Endothelial cell of umbilical vein (primary cell): ENCODE results near the gene CFAP99. TPM values are rescaled to one million over a fixed set of nuclear protein-coding genes. Genes with fewer than 3 reads are reported as not detected.

Source experiments
- BruUV-seq: library from RNA; stranded (reverse); fragments of 400-500 nt; replicated peaks from 2 replicates; lab custom pipeline; 2021; lab: Mats Ljungman, UMichigan
- CTCF ChIA-PET: fragments of 300-600, 350-600 bp; sonication (Branson Sonifier 250); formaldehyde crosslinking; loops from one replicate; lab custom pipeline; 2021; ENCODE audit warnings: antibody characterized with exemption, inconsistent platforms; lab: Charles Lee
- POLR2A ChIA-PET: fragments of 300-600, 350-600 bp; sonication (Branson Sonifier 250); formaldehyde crosslinking; loops from one replicate; lab custom pipeline; 2021; ENCODE audit warnings: antibody characterized with exemption, inconsistent platforms; lab: Charles Lee
- DNase-seq: peaks from one replicate; pipeline ENCODE4 v3.0.0-alpha.2; 2011; ENCODE audit warnings: low read depth, low spot score
- FAIRE-seq: peaks from 2 replicates; lab custom pipeline; 2011; peaks lifted over from hg19 to GRCh38; lab: Jason Lieb, UNC
- H2AFZ ChIP-seq: 2 replicates; pipeline ENCODE4 v1.6.0; 2012; ENCODE audit warnings: low read depth, low read length, control low read depth, inconsistent platforms
- H3K27ac ChIP-seq: 2 replicates; pipeline ENCODE4 v1.5.1; 2011; ENCODE audit warnings: low read depth, mild to moderate bottlenecking, control low read depth, low read length, moderate library complexity; ENCODE audit not compliant: insufficient read depth
- H3K27me3 ChIP-seq, 2 experiments: 2 replicates each; pipeline versions ENCODE4 v1.6.0 to v1.6.1; 2011; ENCODE audit warnings: low read length in 2 of 2, mixed read lengths in 1 of 2; ENCODE audit not compliant: control insufficient read depth in 2 of 2, insufficient read depth in 2 of 2
- H3K36me3 ChIP-seq, 2 experiments: 2 replicates in 1 of 2; 3 replicates in 1 of 2; pipeline ENCODE4 v1.5.1; 2011; ENCODE audit warnings: low read length in 2 of 2, mild to moderate bottlenecking in 1 of 2, moderate library complexity in 1 of 2; ENCODE audit not compliant: control insufficient read depth in 2 of 2, insufficient read depth in 2 of 2; ENCODE audit errors: extremely low read depth in 1 of 2
- H3K4me1 ChIP-seq: 3 replicates; pipeline ENCODE4 v1.5.1; 2011; ENCODE audit warnings: mild to moderate bottlenecking, low read length; ENCODE audit not compliant: control insufficient read depth, insufficient read depth; ENCODE audit errors: extremely low read depth
- H3K4me2 ChIP-seq: 2 replicates; pipeline ENCODE4 v1.6.1; 2011; ENCODE audit warnings: low read length, control low read depth, mixed read lengths; ENCODE audit not compliant: insufficient read depth
- H3K4me3 ChIP-seq, 3 experiments: fragments of 200-600 bp in 1 of 3; sonication (generic), shearing (Covaris generic) in 1 of 3; replicated peaks in 1 of 3; 2 replicates each; pipeline ENCODE4 v1.5.1; 2011 to 2016; ENCODE audit warnings: control low read depth in 3 of 3, low read length in 3 of 3, mild to moderate bottlenecking in 2 of 3, inconsistent platforms in 1 of 3, low read depth in 1 of 3, moderate library complexity in 1 of 3; ENCODE audit not compliant: insufficient read depth in 1 of 3
- H3K79me2 ChIP-seq: 2 replicates; pipeline ENCODE4 v1.6.0; 2012; ENCODE audit warnings: low read length, inconsistent platforms; ENCODE audit not compliant: control insufficient read depth, insufficient read depth
- H3K9ac ChIP-seq: replicated peaks from 2 replicates; pipeline ENCODE3; 2011; ENCODE audit warnings: low read length, control low read depth; ENCODE audit not compliant: insufficient read depth; ENCODE audit errors: extremely low read depth
- H3K9me1 ChIP-seq: replicated peaks from 3 replicates; pipeline ENCODE4 v1.6.0; 2011; ENCODE audit warnings: mild to moderate bottlenecking, low read length; ENCODE audit not compliant: control insufficient read depth, insufficient read depth; ENCODE audit errors: extremely low read depth
- H3K9me3 ChIP-seq: replicated peaks from 2 replicates; pipeline ENCODE4 v1.5.1; 2012; ENCODE audit warnings: low read length, inconsistent platforms; ENCODE audit not compliant: control insufficient read depth, insufficient read depth
- H4K20me1 ChIP-seq: replicated peaks from 2 replicates; pipeline ENCODE3; 2011; ENCODE audit warnings: mild to moderate bottlenecking, low read length; ENCODE audit not compliant: control insufficient read depth, insufficient read depth; ENCODE audit errors: extremely low read depth
- EZH2 ChIP-seq: IDR thresholded peaks from 2 replicates; pipeline ENCODE4 v1.6.1; 2012; ENCODE audit warnings: borderline replicate concordance, low read depth, mild to moderate bottlenecking, moderate library complexity, low read length, inconsistent platforms; ENCODE audit not compliant: severe bottlenecking
- FOS ChIP-seq: IDR thresholded peaks from 2 replicates; pipeline ENCODE4 v1.6.1; 2011; ENCODE audit warnings: mild to moderate bottlenecking, low read length, moderate library complexity, borderline replicate concordance; ENCODE audit not compliant: insufficient read depth
- GATA2 ChIP-seq: IDR thresholded peaks from 2 replicates; pipeline ENCODE4 v1.7.0; 2011; ENCODE audit warnings: low read depth, mild to moderate bottlenecking, moderate library complexity, mixed read lengths, low read length; ENCODE audit not compliant: insufficient read length, insufficient read depth
- JUN ChIP-seq: IDR thresholded peaks from 2 replicates; pipeline ENCODE4 v1.6.1; 2011; ENCODE audit warnings: borderline replicate concordance, low read depth; ENCODE audit not compliant: insufficient read length, insufficient read depth
- MYC ChIP-seq: IDR thresholded peaks from one replicate; pipeline ENCODE4 v1.6.1; 2011; ENCODE audit warnings: mild to moderate bottlenecking, low read depth, low read length
- POLR2A ChIP-seq: IDR thresholded peaks from 2 replicates; pipeline ENCODE4 v1.6.1; 2012; ENCODE audit warnings: low read depth, mild to moderate bottlenecking, control low read depth, low read length
- POLR2AphosphoS5 ChIP-seq: IDR thresholded peaks from 2 replicates; pipeline ENCODE4 v1.6.1; 2012; ENCODE audit warnings: low read depth, mild to moderate bottlenecking, control low read depth, low read length, moderate library complexity; ENCODE audit not compliant: insufficient read depth
- dilution Hi-C: fragments of 300-500 bp; cut with MboI; formaldehyde crosslinking; loops from one replicate; pipeline ENCODE4 v1.15.0; 2019; ENCODE audit warnings: low sequenced_read_pairs; ENCODE audit not compliant: extremely low pct_ligation_motif_present
- intact Hi-C: fragments of 100-400 bp; cut with micrococcal nuclease; formaldehyde crosslinking; loops from one replicate; pipeline ENCODE4 v1.10.0; 2022
- polyA plus RNA-seq, 4 experiments: library from polyadenylated mRNA; depleted of rRNA in 3 of 4; stranded (reverse) in 3 of 4; unstranded in 1 of 4; fragments of >200 nt; gene quantifications; 2 replicates each; pipeline versions ENCODE4 v1.2.1 to v1.2.3, GENCODE V29; 2011 to 2012; ENCODE audit warnings: missing spikeins in 1 of 4
- total RNA-seq: library from RNA; stranded (reverse); gene quantifications from 2 replicates; pipeline ENCODE4 v1.2.3, GENCODE V29; 2021
- TF ChIP-seq, protein P1 (sequence below): IDR thresholded peaks from 2 replicates; pipeline ENCODE4 v1.6.1; 2011; ENCODE audit not compliant: insufficient read depth, insufficient read length
- TF ChIP-seq, protein P2 (sequence below), 2 donors: IDR thresholded peaks; 1 replicate in 1 of 2; 2 replicates in 1 of 2; pipeline ENCODE4 v1.5.1; 2011; ENCODE audit warnings: low read length in 2 of 2, mild to moderate bottlenecking in 2 of 2, moderate library complexity in 2 of 2, control low read depth in 1 of 2, inconsistent platforms in 1 of 2, low read depth in 1 of 2; ENCODE audit not compliant: insufficient read depth in 1 of 2; ENCODE audit errors: extremely low read depth in 1 of 2

CFAP99 gene
- total and polyA plus RNA-seq, 2 donors (not counting 3 experiments of a cell fraction or from before 2014, with no cell fraction given) = 0.03 TPM; not detected in 1

DNA sequence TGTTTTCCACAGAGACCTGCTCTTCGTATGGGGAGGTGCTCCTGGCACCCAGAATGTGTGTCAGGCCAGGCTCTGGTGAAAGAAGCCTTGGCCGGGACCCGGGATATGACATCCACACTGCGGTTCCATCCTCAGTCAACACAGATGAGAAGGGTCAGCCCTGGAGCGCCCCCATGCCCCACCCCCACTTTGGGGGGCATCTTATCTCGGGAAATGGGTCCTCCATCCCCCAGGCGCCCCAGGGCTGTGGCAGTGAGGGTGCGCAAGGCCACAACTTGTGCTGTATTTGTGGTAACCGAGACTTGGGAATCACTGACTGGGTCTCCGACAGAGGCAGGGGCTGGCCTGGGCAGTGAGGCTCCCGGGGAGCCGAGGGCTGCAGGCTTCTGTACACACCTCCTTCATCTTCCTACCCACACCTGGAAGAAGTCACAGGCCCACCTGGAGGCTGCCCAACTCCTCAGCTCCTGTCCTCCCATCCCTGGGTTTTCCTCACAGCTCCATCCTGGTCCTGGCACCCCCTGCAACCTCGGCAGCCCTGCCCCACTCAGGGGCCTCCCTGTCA, 8.0 kb downstream of the CFAP99 start:
- H3K4me1 ChIP-seq = no peaks in the 10 kb centered on the region
- H3K27me3 ChIP-seq = peaks cover 0 to 2% of the 10 kb centered on the region in 2 experiments
- intact Hi-C loops (no loop called here), dilution Hi-C loops (no loop called here)
- H3K9me1 ChIP-seq = no peaks in the 10 kb centered on the region
- H4K20me1 ChIP-seq = no peaks in the 10 kb centered on the region
- H3K9me3 ChIP-seq = no peaks in the 10 kb centered on the region
- no peaks in the 10 kb centered on the region for H3K79me2 ChIP-seq
- ChIA-PET POLR2A (interaction anchor here (1.1 kb wide), 1 partner anchor 59 kb away, joined by 3 read pairs; no protein-coding TSS in a partner anchor), CTCF (interaction anchor here (1.6 kb wide), 1 partner anchor 15 kb away, joined by 9 read pairs; no protein-coding TSS in a partner anchor)
- H3K9ac ChIP-seq = no peak overlapping the region
- no peaks in the 10 kb centered on the region for H3K36me3 ChIP-seq
- H3K27ac ChIP-seq = no peak overlapping the region
- no peak overlapping the region for H2AFZ ChIP-seq
- no peak for TF ChIP-seq POLR2A
- TF ChIP-seq JUN = no peak
- TF ChIP-seq, protein P1, sequence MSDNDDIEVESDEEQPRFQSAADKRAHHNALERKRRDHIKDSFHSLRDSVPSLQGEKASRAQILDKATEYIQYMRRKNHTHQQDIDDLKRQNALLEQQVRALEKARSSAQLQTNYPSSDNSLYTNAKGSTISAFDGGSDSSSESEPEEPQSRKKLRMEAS = no peak
- no peak for TF ChIP-seq EZH2
- no peak for TF ChIP-seq POLR2AphosphoS5
- TF ChIP-seq GATA2 = no peak
- TF ChIP-seq, protein P2, sequence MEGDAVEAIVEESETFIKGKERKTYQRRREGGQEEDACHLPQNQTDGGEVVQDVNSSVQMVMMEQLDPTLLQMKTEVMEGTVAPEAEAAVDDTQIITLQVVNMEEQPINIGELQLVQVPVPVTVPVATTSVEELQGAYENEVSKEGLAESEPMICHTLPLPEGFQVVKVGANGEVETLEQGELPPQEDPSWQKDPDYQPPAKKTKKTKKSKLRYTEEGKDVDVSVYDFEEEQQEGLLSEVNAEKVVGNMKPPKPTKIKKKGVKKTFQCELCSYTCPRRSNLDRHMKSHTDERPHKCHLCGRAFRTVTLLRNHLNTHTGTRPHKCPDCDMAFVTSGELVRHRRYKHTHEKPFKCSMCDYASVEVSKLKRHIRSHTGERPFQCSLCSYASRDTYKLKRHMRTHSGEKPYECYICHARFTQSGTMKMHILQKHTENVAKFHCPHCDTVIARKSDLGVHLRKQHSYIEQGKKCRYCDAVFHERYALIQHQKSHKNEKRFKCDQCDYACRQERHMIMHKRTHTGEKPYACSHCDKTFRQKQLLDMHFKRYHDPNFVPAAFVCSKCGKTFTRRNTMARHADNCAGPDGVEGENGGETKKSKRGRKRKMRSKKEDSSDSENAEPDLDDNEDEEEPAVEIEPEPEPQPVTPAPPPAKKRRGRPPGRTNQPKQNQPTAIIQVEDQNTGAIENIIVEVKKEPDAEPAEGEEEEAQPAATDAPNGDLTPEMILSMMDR (IDR thresholded peaks at IDR 0.05; ENCODE audit: extremely low read depth in 1 of 2, insufficient read depth in 1 of 2, low read depth in 1 of 2, low read length in 2 of 2) = no peak
- no peak for TF ChIP-seq MYC
- TF ChIP-seq FOS = no peak
- no peak for DNase-seq
- no peak for FAIRE-seq
- no peak overlapping the region for H3K4me3 ChIP-seq
- no TSS peak for BruUV-seq
- H3K4me2 ChIP-seq = no peak overlapping the region
